CD8-positive, alpha-beta memory T cell (primary cell): ENCODE data around the gene PDHX. TPM values are rescaled to one million over a fixed set of nuclear protein-coding genes. Genes with fewer than 3 reads are reported as not detected.
"Not testable (repeated sequence)": the region's sequence is repeated elsewhere in the genome, so short reads cannot be mapped to it uniquely, and the experiment has no call there.

ENCODE experiments used
- CTCF ChIA-PET: fragments of 350-600 bp; sonication (Branson Sonifier 250); formaldehyde crosslinking; loops from one replicate; lab custom pipeline; 2021; ENCODE audit warnings: antibody characterized with exemption; lab: Charles Lee
- POLR2A ChIA-PET: fragments of 350-600 bp; sonication (Branson Sonifier 250); formaldehyde crosslinking; loops from one replicate; lab custom pipeline; 2021; ENCODE audit warnings: antibody characterized with exemption; lab: Charles Lee
- DNase-seq, 5 donors: peaks; one replicate each; pipeline versions ENCODE4 v3.0.0 to v3.0.0-alpha.2; 2020 to 2022; ENCODE audit warnings: mixed read lengths in 1 of 5
- H3K27ac ChIP-seq: one replicate; pipeline ENCODE4 v1.7.0; 2013; ENCODE audit warnings: low read depth, mild to moderate bottlenecking, low read length, moderate library complexity
- H3K27me3 ChIP-seq: 2 replicates; pipeline ENCODE4 v1.7.0; 2013; ENCODE audit warnings: low read length, mild to moderate bottlenecking; ENCODE audit not compliant: insufficient read depth, poor library complexity, severe bottlenecking
- H3K36me3 ChIP-seq: 2 replicates; pipeline ENCODE4 v1.7.0; 2013; ENCODE audit warnings: mild to moderate bottlenecking, low read length, moderate library complexity; ENCODE audit not compliant: insufficient read depth
- H3K4me1 ChIP-seq: 2 replicates; pipeline ENCODE4 v1.7.0; 2013; ENCODE audit warnings: mild to moderate bottlenecking, low read length, moderate library complexity; ENCODE audit not compliant: insufficient read depth
- H3K4me3 ChIP-seq: 2 replicates; pipeline ENCODE4 v1.7.0; 2013; ENCODE audit warnings: mild to moderate bottlenecking, low read length
- H3K9me3 ChIP-seq: 2 replicates; pipeline ENCODE4 v1.7.0; 2013; ENCODE audit warnings: mild to moderate bottlenecking, low read length
- H3K27ac Mint-ChIP-seq, 8 donors: one replicate each; pipeline ENCODE4 v1.8.0; 2020 to 2021; ENCODE audit warnings: mixed read lengths in 8 of 8, mild to moderate bottlenecking in 6 of 8, inconsistent platforms in 3 of 8, moderate library complexity in 3 of 8
- H3K27me3 Mint-ChIP-seq, 2 donors: one replicate each; pipeline ENCODE4 v1.8.0; 2020 to 2021; ENCODE audit warnings: mixed read lengths in 2 of 2, mild to moderate bottlenecking in 1 of 2, moderate library complexity in 1 of 2
- H3K36me3 Mint-ChIP-seq, 3 donors: one replicate each; pipeline ENCODE4 v1.8.0; 2020 to 2021; ENCODE audit warnings: mixed read lengths in 3 of 3, inconsistent platforms in 1 of 3, mild to moderate bottlenecking in 1 of 3
- H3K4me1 Mint-ChIP-seq, 3 donors: one replicate each; pipeline ENCODE4 v1.8.0; 2020 to 2021; ENCODE audit warnings: mixed read lengths in 3 of 3, inconsistent platforms in 1 of 3, mild to moderate bottlenecking in 1 of 3
- H3K4me3 Mint-ChIP-seq, 7 donors: one replicate each; pipeline ENCODE4 v1.8.0; 2020 to 2021; ENCODE audit warnings: mixed read lengths in 7 of 7, mild to moderate bottlenecking in 6 of 7, moderate library complexity in 4 of 7, inconsistent platforms in 2 of 7
- H3K9me3 Mint-ChIP-seq, 5 donors: one replicate each; pipeline ENCODE4 v1.8.0; 2020 to 2022; ENCODE audit warnings: mixed read lengths in 5 of 5, mild to moderate bottlenecking in 3 of 5, moderate library complexity in 2 of 5, inconsistent platforms in 1 of 5
- polyA plus RNA-seq: library from polyadenylated mRNA; unstranded; fragments of 300-500 nt; fragmentation: Illumina TruSeq; gene quantifications from one replicate; pipeline ENCODE4 v1.2.3, GENCODE V29; 2021
- total RNA-seq, 2 experiments: library from RNA; stranded (reverse); gene quantifications; one replicate each; pipeline ENCODE4 v1.2.3, GENCODE V29; 2021

PDHX gene
- total and polyA plus RNA-seq, 3 experiments from 2014 or later = 16.3 to 41.4 (median 37.8) TPM

DNA sequence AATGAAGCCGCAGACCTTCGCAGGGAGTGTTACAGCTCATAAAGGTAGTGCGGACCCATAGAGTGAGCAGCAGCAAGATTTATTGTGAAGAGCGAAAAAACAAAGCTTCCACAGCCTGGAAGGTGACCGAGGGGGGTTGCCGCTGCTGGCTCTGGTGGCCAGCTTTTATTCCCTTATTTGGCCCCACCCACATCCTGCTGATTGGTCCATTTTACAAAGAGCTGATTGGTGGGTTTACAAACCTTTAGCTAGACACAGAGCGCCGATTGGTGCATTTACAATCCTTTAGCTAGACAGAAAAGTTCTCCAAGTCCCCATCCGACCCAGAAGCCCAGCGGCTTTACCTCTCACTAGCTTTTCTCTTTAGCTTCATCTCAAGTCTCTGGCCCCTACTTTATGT is 2.9 kb upstream of the PDHX start:
- H3K4me3 ChIP-seq, H3K36me3 ChIP-seq, H3K27ac ChIP-seq, POLR2A ChIA-PET, DNase-seq, H3K27me3 ChIP-seq, H3K9me3 ChIP-seq, H3K27me3 Mint-ChIP-seq, H3K9me3 Mint-ChIP-seq: not testable (repeated sequence)
- CTCF ChIA-PET = interaction anchor here (0.6 kb wide), 1 partner anchor 132 kb away, joined by 3 read pairs; no protein-coding TSS in a partner anchor
- peak overlapping the region in 1 of 8 donors; percentile 98 for H3K27ac Mint-ChIP-seq
- H3K36me3 Mint-ChIP-seq = peaks cover 0 to 16% (median 5%) of the 10 kb centered on the region in 3 donors
- H3K4me3 Mint-ChIP-seq = peak overlapping the region in 1 of 7 donors; percentile 92
- H3K4me1 Mint-ChIP-seq = peaks cover 33 to 47% (median 46%) of the 10 kb centered on the region in 3 donors
- peaks cover 28% of the 10 kb centered on the region for H3K4me1 ChIP-seq

GRCh38 chr11:34915136-34916014 is 1.0 kb upstream of the PDHX start:
- no peaks in the 10 kb centered on the region for H3K27me3 ChIP-seq
- H3K9me3 Mint-ChIP-seq = no peaks in the 10 kb centered on the region
- H3K27me3 Mint-ChIP-seq = no peaks in the 10 kb centered on the region
- DNase-seq = peak in 1 of 5 donors; percentile 2
- H3K36me3 Mint-ChIP-seq = peaks cover 0 to 16% (median 5%) of the 10 kb centered on the region in 3 donors
- POLR2A ChIA-PET = interaction anchor here (0.7 to 0.8 kb wide), 2 partner anchors 477 to 1141 kb away, joined by 3 to 4 read pairs; partner anchors contain the start of gene FBXO3
- peak overlapping the region; percentile 93 for H3K4me3 ChIP-seq
- no peaks in the 10 kb centered on the region for H3K36me3 ChIP-seq
- H3K4me1 Mint-ChIP-seq = peaks cover 34 to 52% (median 49%) of the 10 kb centered on the region in 3 donors
- peak overlapping the region; percentile 94 to 100 (median 97) for H3K27ac Mint-ChIP-seq
- peaks cover 28% of the 10 kb centered on the region for H3K4me1 ChIP-seq
- peak overlapping the region; percentile 85 for H3K27ac ChIP-seq
- CTCF ChIA-PET = interaction anchor here (1.0 to 1.4 kb wide), 2 partner anchors 11 to 390 kb away, joined by 3 to 5 read pairs; no protein-coding TSS in a partner anchor
- H3K9me3 ChIP-seq = no peaks in the 10 kb centered on the region
- H3K4me3 Mint-ChIP-seq = peak overlapping the region; percentile 92 to 99 (median 95)

DNA sequence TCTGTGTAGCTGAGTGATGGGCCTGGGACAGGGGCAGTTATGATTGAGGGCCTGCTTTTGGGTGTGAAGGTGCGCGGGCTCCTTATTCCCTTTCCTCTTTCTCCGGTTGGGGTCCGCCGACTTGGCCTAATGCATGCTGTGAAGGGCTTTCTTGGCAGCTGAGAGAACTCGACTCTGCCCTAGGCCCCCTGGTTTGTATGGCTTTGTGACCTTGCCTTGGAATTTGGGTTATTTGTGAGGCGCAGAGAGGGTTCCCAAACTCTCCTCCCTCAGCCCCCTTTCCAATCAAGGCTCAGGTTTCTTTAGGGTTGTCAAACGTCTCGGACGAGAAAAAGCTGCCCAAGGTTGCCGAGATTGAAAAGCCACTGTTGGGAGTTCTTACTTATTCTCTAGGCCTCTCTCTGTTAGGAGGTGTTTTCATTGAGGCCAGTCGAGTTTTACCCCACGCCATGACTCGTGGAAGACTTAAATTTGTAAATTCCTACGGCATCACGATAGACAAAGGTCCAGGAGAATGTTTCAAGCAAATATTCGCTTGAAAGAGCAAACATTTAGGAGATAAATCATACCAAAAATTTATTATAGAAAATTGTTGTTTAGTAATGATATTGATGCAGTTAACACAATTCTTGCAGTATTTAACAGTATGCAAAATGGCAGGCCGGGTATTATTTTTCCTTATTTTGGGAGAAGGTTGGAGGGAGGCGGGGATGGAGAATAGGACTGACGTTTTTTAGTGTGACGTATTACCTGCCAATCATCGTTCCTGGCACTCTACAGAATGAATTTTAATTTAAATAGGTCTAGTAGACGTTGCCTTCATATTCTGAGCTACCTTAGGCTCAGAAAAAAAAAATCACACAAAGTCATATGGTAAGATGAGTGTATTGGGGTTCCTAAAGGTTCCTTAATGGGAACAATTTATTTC is 689 bp downstream of the PDHX start:
- no peaks in the 10 kb centered on the region for H3K27me3 ChIP-seq
- ChIA-PET POLR2A (interaction anchor here (1.7 kb wide), 1 partner anchor 8 kb away, joined by 5 read pairs; no protein-coding TSS in a partner anchor), CTCF (interaction anchor here (0.8 to 1.4 kb wide), 3 partner anchors 8 to 478 kb away, joined by 3 to 5 read pairs (median 3); no protein-coding TSS in a partner anchor)
- no peak for DNase-seq
- no peaks in the 10 kb centered on the region for H3K9me3 Mint-ChIP-seq
- H3K4me3 Mint-ChIP-seq = peak overlapping the region; percentile 92 to 99 (median 95)
- peaks cover 28% of the 10 kb centered on the region for H3K4me1 ChIP-seq
- no peaks in the 10 kb centered on the region for H3K27me3 Mint-ChIP-seq
- H3K27ac Mint-ChIP-seq = peak overlapping the region; percentile 94 to 100 (median 97)
- peaks cover 0 to 17% (median 5%) of the 10 kb centered on the region in 3 donors for H3K36me3 Mint-ChIP-seq
- peaks cover 36 to 60% (median 49%) of the 10 kb centered on the region in 3 donors for H3K4me1 Mint-ChIP-seq
- H3K27ac ChIP-seq = peak overlapping the region; percentile 85
- H3K9me3 ChIP-seq = no peaks in the 10 kb centered on the region
- no peaks in the 10 kb centered on the region for H3K36me3 ChIP-seq
- H3K4me3 ChIP-seq = peak overlapping the region; percentile 93

GRCh38 chr11:34921156-34921555 is 4.7 kb downstream of the PDHX start:
- Mint-ChIP-seq H3K27me3 (no peaks in the 10 kb centered on the region), H3K9me3 (no peaks in the 10 kb centered on the region), H3K4me3 (peak overlapping the region in 1 of 7 donors; percentile 9), H3K4me1 (peaks cover 20 to 38% (median 31%) of the 10 kb centered on the region in 3 donors), H3K36me3 (peaks cover 0 to 4% (median 2%) of the 10 kb centered on the region in 3 donors), H3K27ac (peak overlapping the region in 2 of 8 donors; percentile 5 to 8)
- no peaks in the 10 kb centered on the region for H3K36me3 ChIP-seq
- no peak overlapping the region for H3K27ac ChIP-seq
- no peaks in the 10 kb centered on the region for H3K27me3 ChIP-seq
- CTCF ChIA-PET = interaction anchor here (1.3 to 6.8 kb wide), 2 partner anchors 385 to 471 kb away, joined by 4 to 75 read pairs; no protein-coding TSS in a partner anchor
- peaks cover 8% of the 10 kb centered on the region for H3K4me1 ChIP-seq
- no peak overlapping the region for H3K4me3 ChIP-seq
- no peak for DNase-seq
- POLR2A ChIA-PET = no interaction called here
- H3K9me3 ChIP-seq = no peaks in the 10 kb centered on the region

DNA sequence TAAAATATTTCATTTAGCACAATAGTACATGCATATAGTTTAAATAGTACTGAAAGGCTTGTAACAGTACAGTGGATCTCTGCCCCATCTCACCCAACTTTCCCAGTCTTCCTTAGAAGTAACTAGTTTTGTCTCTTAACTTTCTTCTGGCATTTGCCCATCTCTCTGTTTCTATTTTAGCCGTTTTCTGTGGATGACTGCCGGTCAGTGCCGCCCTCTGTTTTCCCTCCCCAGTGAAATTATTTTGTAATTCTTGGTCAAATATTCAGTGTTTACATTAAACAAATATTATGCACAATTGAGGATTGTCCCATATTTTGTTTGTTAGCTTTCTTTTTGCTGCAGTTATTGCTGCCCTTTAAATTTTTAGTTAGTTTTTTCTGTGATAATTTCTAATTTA is 8.3 kb downstream of the PDHX start:
- Histone ChIP-seq H3K9me3 (no peaks in the 10 kb centered on the region), H3K27ac (no peak overlapping the region), H3K4me1 (peaks cover 3% of the 10 kb centered on the region), H3K4me3 (no peak overlapping the region), H3K27me3 (no peaks in the 10 kb centered on the region), H3K36me3 (no peaks in the 10 kb centered on the region)
- Mint-ChIP-seq H3K4me3 (no peak overlapping the region), H3K36me3 (peaks cover 0 to 3% (median 2%) of the 10 kb centered on the region in 3 donors), H3K4me1 (peaks cover 9 to 26% (median 21%) of the 10 kb centered on the region in 3 donors), H3K27ac (peak overlapping the region in 2 of 8 donors; percentile 49 to 58), H3K27me3 (no peaks in the 10 kb centered on the region), H3K9me3 (no peaks in the 10 kb centered on the region)
- DNase-seq = no peak
- POLR2A ChIA-PET = interaction anchor here (2.1 kb wide), 1 partner anchor 8 kb away, joined by 5 read pairs; the partner anchor contains the start of gene PDHX
- CTCF ChIA-PET = interaction anchor here (0.6 to 6.8 kb wide), 10 partner anchors 8 to 474 kb away, joined by 3 to 75 read pairs (median 4); no protein-coding TSS in a partner anchor

DNA sequence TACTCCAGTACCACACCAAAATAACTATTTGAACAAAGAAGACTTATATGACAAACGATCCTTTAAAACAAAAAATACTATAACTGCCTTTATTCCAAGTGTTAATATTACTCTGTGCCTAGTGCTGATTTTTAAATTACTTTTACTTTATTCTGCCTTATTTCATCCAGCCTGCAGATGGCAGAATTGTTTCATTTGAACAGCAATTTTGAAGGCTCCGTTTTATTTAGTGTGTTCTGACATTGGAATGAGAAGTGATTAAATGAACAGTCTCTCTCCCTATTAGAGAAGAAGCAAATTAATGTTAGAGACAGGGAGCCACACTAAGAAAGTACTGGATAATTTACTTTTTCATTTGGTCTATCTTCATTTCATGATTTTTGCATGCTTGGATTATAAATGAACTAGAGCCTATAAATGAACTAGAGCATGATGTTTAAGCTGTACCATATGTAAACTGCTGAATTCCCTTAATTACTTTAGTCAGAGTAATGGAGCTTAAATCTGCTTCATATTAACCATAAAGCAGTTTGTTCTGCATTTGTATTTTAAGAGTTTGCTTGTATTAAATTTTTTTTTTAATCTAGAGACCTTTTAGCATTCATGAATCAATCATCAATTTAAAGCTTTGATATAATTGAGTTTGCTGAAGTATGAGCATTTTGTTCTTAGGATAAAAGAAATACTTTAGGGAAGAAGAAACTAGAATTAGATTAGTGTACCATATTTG is 9.8 kb downstream of the PDHX start:
- Histone ChIP-seq H3K27me3 (no peaks in the 10 kb centered on the region), H3K9me3 (no peaks in the 10 kb centered on the region), H3K27ac (no peak overlapping the region), H3K4me3 (no peak overlapping the region), H3K36me3 (no peaks in the 10 kb centered on the region), H3K4me1 (peaks cover 3% of the 10 kb centered on the region)
- peak overlapping the region in 2 of 8 donors; percentile 0 to 41 for H3K27ac Mint-ChIP-seq
- DNase-seq = peak in 2 of 5 donors; percentile 36 to 45
- peaks cover 13 to 29% (median 24%) of the 10 kb centered on the region in 3 donors for H3K4me1 Mint-ChIP-seq
- H3K36me3 Mint-ChIP-seq = peaks cover 3 to 7% (median 5%) of the 10 kb centered on the region in 3 donors
- peak overlapping the region in 1 of 7 donors; percentile 15 for H3K4me3 Mint-ChIP-seq
- H3K9me3 Mint-ChIP-seq = no peaks in the 10 kb centered on the region
- no peaks in the 10 kb centered on the region for H3K27me3 Mint-ChIP-seq
- CTCF ChIA-PET = interaction anchor here (0.8 to 6.8 kb wide), 12 partner anchors 9 to 559 kb away, joined by 3 to 75 read pairs (median 4); partner anchors contain the start of genes APIP and PDHX
- POLR2A ChIA-PET = interaction anchor here (2.1 kb wide), 1 partner anchor 9 kb away, joined by 5 read pairs; the partner anchor contains the start of gene PDHX
